GM18951 (cell line): ENCODE measurements around the gene TRMT2B.

Source experiments
- POLR2A ChIP-seq: IDR thresholded peaks from 4 replicates; pipeline ENCODE4 v1.6.1; 2011; ENCODE audit warnings: mild to moderate bottlenecking; ENCODE audit not compliant: insufficient read length, insufficient read depth; ENCODE audit errors: extremely low read depth
- in situ Hi-C: fragments of 300-500 bp; cut with MboI; formaldehyde crosslinking; loops from one replicate; pipeline ENCODE4 v1.12.0; 2022; ENCODE audit warnings: low sequenced_read_pairs, mixed read lengths, inconsistent platforms; ENCODE audit not compliant: unreplicated experiment

TRMT2B gene

GRCh38 chrX:100980608-100981497 is 71.1 kb downstream of the TRMT2B start:
- in situ Hi-C loops, result no loop called here
- no peak for TF ChIP-seq POLR2A

GRCh38 chrX:100979881-100980607 is 71.9 kb downstream of the TRMT2B start:
- no peak for TF ChIP-seq POLR2A
- in situ Hi-C loops, result no loop called here

- in situ Hi-C loops, result no loop called here
- no peak for TF ChIP-seq POLR2A
These were observed 75.7 kb downstream of the TRMT2B start for GRCh38 chrX:100976211-100976610.

- in situ Hi-C loops, result no loop called here
- TF ChIP-seq POLR2A, result no peak
These were observed 76.7 kb downstream of the TRMT2B start for GRCh38 chrX:100975212-100975611.

- no peak for TF ChIP-seq POLR2A
- in situ Hi-C loops, result no loop called here
These were observed 78.5 kb downstream of the TRMT2B start for GRCh38 chrX:100973411-100973810.

GRCh38 chrX:100969936-100970335 is 82.0 kb downstream of the TRMT2B start:
- no peak for TF ChIP-seq POLR2A
- in situ Hi-C loops, result no loop called here

GRCh38 chrX:100969408-100969807 is 82.5 kb downstream of the TRMT2B start, which contains the start of gene ARL13A:
TSS of gene ARL13A (plus strand) at chrX:100969708. CDS start at chrX:100973690, 3,982 bp downstream.
- TF ChIP-seq POLR2A, result no peak
- in situ Hi-C loops, result no loop called here

- TF ChIP-seq POLR2A, result no peak
- in situ Hi-C loops, result no loop called here
These were observed 87.5 kb downstream of the TRMT2B start for GRCh38 chrX:100964362-100964761.

GRCh38 chrX:100962811-100963210 is 89.1 kb downstream of the TRMT2B start:
- in situ Hi-C loops, result no loop called here
- no peak for TF ChIP-seq POLR2A
